HEK293 (cell line): ENCODE results near the gene ANO1.
A peak's percentile ranks its signal among the peaks of the same experiment; 100 is the strongest.

Source experiments
- CTCF ChIA-PET: fragments of 350-600 bp; formaldehyde crosslinking; extraction: SDS; loops from one replicate; lab custom pipeline; 2021; ENCODE audit warnings: antibody characterized with exemption; lab: Yijun Ruan, JAX
- POLR2A ChIA-PET: fragments of 300-600 bp; formaldehyde crosslinking; extraction: SDS; loops from one replicate; lab custom pipeline; 2020; ENCODE audit warnings: antibody characterized with exemption, inconsistent platforms; lab: Yijun Ruan, JAX
- H3K27ac ChIP-seq: fragments of 200-500 bp; sonication (Bioruptor generic); 2 replicates; pipeline ENCODE4 v1.5.1; 2014; ENCODE audit warnings: low read depth, low read length, control low read depth, inconsistent platforms; ENCODE audit errors: extremely low read depth
- H3K36me3 ChIP-seq, 2 experiments: fragments of 200-500 bp in 1 of 2; sonication (Bioruptor generic) in 1 of 2; 1 replicate in 1 of 2; 2 replicates in 1 of 2; pipeline ENCODE4 v1.5.1; 2014 to 2017; ENCODE audit warnings: inconsistent platforms in 2 of 2, low read length in 2 of 2; ENCODE audit not compliant: control insufficient read depth in 2 of 2, insufficient read depth in 1 of 2
- H3K4me1 ChIP-seq: fragments of 200-500 bp; sonication (Bioruptor generic); 2 replicates; pipeline ENCODE4 v1.5.1; 2014; ENCODE audit warnings: mild to moderate bottlenecking, low read length, inconsistent platforms; ENCODE audit not compliant: control insufficient read depth, insufficient read depth
- H3K4me3 ChIP-seq: 2 replicates; pipeline ENCODE4 v1.5.1; 2011; ENCODE audit warnings: low read depth, mild to moderate bottlenecking, control low read depth, low read length, moderate library complexity
- H3K9me3 ChIP-seq: fragments of 200-500 bp; sonication (Bioruptor generic); 2 replicates; pipeline ENCODE4 v1.5.1; 2014; ENCODE audit warnings: low read depth, low read length, inconsistent platforms; ENCODE audit not compliant: control insufficient read depth, insufficient read depth
- GLIS1 ChIP-seq: fragments of 450-650 bp; formaldehyde crosslinking; IDR thresholded peaks from 2 replicates; pipeline ENCODE4 v1.5.1; 2016; ENCODE audit warnings: missing biosample characterization, missing genetic modification characterization
- GLIS2 ChIP-seq: fragments of 450-650 bp; formaldehyde crosslinking; IDR thresholded peaks from 2 replicates; pipeline ENCODE4 v1.5.1; 2016; ENCODE audit warnings: missing biosample characterization, missing genetic modification characterization
- KLF1 ChIP-seq: fragments of 450-650 bp; formaldehyde crosslinking; IDR thresholded peaks from 2 replicates; pipeline ENCODE4 v1.5.1; 2016; ENCODE audit warnings: missing biosample characterization, missing genetic modification characterization
- PBX3 ChIP-seq: sonication (generic); formaldehyde crosslinking; IDR thresholded peaks from 2 replicates; pipeline ENCODE4 v1.8.1; 2022; ENCODE audit warnings: mild to moderate bottlenecking, moderate library complexity, missing genetic modification reagents
- ZIC2 ChIP-seq: fragments of 450-650 bp; formaldehyde crosslinking; IDR thresholded peaks from 2 replicates; pipeline ENCODE4 v1.5.1; 2016; ENCODE audit warnings: missing biosample characterization, missing genetic modification characterization
- ZNF19 ChIP-seq: fragments of 450-650 bp; formaldehyde crosslinking; IDR thresholded peaks from 2 replicates; pipeline ENCODE4; 2016; ENCODE audit warnings: missing biosample characterization, missing genetic modification characterization, low read depth
- ZNF214 ChIP-seq: fragments of 450-650 bp; formaldehyde crosslinking; IDR thresholded peaks from 2 replicates; pipeline ENCODE4 v1.5.1; 2017; ENCODE audit warnings: missing biosample characterization, mild to moderate bottlenecking, missing genetic modification characterization, borderline replicate concordance
- ZNF280C ChIP-seq: fragments of 450-650 bp; formaldehyde crosslinking; IDR thresholded peaks from 2 replicates; pipeline ENCODE4 v1.5.1; 2016; ENCODE audit warnings: missing biosample characterization, missing genetic modification characterization
- ZNF302 ChIP-seq: fragments of 450-650 bp; formaldehyde crosslinking; IDR thresholded peaks from 2 replicates; pipeline ENCODE4 v1.5.1; 2016; ENCODE audit warnings: missing biosample characterization, missing genetic modification characterization, low read depth
- ZNF623 ChIP-seq: fragments of 450-650 bp; formaldehyde crosslinking; IDR thresholded peaks from 2 replicates; pipeline ENCODE4 v1.5.1; 2016; ENCODE audit warnings: missing biosample characterization, missing genetic modification characterization
- ZNF626 ChIP-seq: fragments of 450-650 bp; sonication (Bioruptor Pico); formaldehyde crosslinking; IDR thresholded peaks from 2 replicates; pipeline ENCODE4 v1.5.1; 2018; ENCODE audit warnings: missing biosample characterization, missing genetic modification characterization, inconsistent platforms
- ZNF658 ChIP-seq: fragments of 450-650 bp; formaldehyde crosslinking; IDR thresholded peaks from 2 replicates; pipeline ENCODE4; 2016; ENCODE audit warnings: missing biosample characterization, missing genetic modification characterization
- ZNF664 ChIP-seq: fragments of 450-650 bp; formaldehyde crosslinking; IDR thresholded peaks from 2 replicates; pipeline ENCODE4 v1.5.1; 2016; ENCODE audit warnings: missing biosample characterization, missing genetic modification characterization
- ZSCAN23 ChIP-seq: fragments of 450-650 bp; formaldehyde crosslinking; IDR thresholded peaks from 2 replicates; pipeline ENCODE4 v1.5.1; 2016; ENCODE audit warnings: missing biosample characterization, missing genetic modification characterization
- TF ChIP-seq, protein P1 (sequence below): fragments of 450-650 bp; formaldehyde crosslinking; IDR thresholded peaks from 2 replicates; pipeline ENCODE4 v1.5.1; 2016; ENCODE audit warnings: missing biosample characterization, missing genetic modification characterization
- TF ChIP-seq, protein P2 (sequence below): fragments of 450-650 bp; formaldehyde crosslinking; IDR thresholded peaks from 2 replicates; pipeline ENCODE4 v1.5.1; 2017; ENCODE audit warnings: missing biosample characterization, missing genetic modification characterization
- TF ChIP-seq, protein P3 (sequence below): fragments of 450-650 bp; formaldehyde crosslinking; conservative IDR thresholded peaks from 2 replicates; pipeline ENCODE4 v1.5.1; 2016; ENCODE audit warnings: low read depth, missing biosample characterization, missing genetic modification characterization

Gene ANO1

DNA sequence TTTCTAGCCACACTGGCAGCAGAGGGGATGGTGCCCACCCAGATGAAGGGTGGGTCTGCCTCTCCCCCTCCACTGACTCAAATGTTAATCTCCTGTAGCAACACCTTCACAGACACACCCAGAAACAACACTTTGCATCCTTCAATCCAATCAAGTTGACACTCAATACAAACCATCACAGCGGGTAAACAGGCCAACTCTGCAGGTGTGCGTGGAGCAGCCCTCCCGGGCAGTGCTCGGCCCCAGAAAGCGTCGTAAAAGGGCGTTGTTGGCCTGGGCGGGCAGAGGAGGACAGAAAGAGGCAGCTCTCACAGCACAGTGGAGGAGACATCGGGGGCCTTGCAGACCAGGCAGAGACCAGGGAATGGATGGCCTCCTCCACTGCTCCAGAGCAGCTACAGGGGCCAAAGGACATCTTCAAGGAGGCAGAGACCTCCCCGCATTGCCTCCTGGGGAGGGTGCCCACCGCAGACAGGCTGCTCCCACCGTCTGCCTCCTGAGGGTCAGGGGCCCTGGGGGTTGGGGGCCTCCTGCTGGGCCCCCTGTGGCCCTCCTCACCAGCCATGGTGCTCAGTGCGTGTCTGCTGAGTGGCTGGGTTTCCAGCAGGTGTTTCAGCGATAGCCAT lies 68.9 kb downstream of the ANO1 start:
- no peaks in the 10 kb centered on the region for H3K9me3 ChIP-seq
- CTCF ChIA-PET: interaction anchor here (0.5 kb wide), 1 partner anchor 11 kb away, joined by 4 read pairs; no protein-coding TSS in a partner anchor
- H3K36me3 ChIP-seq: no peaks in the 10 kb centered on the region
- POLR2A ChIA-PET: no interaction called here
- H3K27ac ChIP-seq: no peak overlapping the region
- no peaks in the 10 kb centered on the region for H3K4me1 ChIP-seq
- no peak overlapping the region for H3K4me3 ChIP-seq
- TF ChIP-seq, protein P1, sequence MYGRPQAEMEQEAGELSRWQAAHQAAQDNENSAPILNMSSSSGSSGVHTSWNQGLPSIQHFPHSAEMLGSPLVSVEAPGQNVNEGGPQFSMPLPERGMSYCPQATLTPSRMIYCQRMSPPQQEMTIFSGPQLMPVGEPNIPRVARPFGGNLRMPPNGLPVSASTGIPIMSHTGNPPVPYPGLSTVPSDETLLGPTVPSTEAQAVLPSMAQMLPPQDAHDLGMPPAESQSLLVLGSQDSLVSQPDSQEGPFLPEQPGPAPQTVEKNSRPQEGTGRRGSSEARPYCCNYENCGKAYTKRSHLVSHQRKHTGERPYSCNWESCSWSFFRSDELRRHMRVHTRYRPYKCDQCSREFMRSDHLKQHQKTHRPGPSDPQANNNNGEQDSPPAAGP: peak; percentile 98
- peak; percentile 24; the same call in 1 of the 2 replicates for TF ChIP-seq GLIS2 (tag by site-specific recombination)
- peak; percentile 93 for TF ChIP-seq ZIC2
- peak; percentile 45; the same call in 1 of the 2 replicates for TF ChIP-seq KLF1 (tag by site-specific recombination)
- no peak for TF ChIP-seq ZNF664 (tag by site-specific recombination)
- TF ChIP-seq GLIS1 (tag by site-specific recombination): peak; percentile 93
- TF ChIP-seq ZNF626 (tag by site-specific recombination): no peak

- Histone ChIP-seq H3K9me3 (no peaks in the 10 kb centered on the region), H3K4me1 (no peaks in the 10 kb centered on the region), H3K27ac (no peak overlapping the region), H3K36me3 (no peaks in the 10 kb centered on the region), H3K4me3 (no peak overlapping the region)
- ChIA-PET POLR2A (no interaction called here), CTCF (interaction anchor here (0.5 to 1.4 kb wide), 3 partner anchors 10 to 31 kb away, joined by 3 to 4 read pairs (median 4); no protein-coding TSS in a partner anchor)
- TF ChIP-seq ZNF623 (tag by site-specific recombination) (no peak), ZNF302 (no peak), ZNF19 (tag by site-specific recombination) (no peak), ZNF214 (no peak), ZNF280C (tag by site-specific recombination) (no peak), ZNF658 (no peak), PBX3 (CRISPR knock-in tag) (no peak), ZSCAN23 (no peak)
- TF ChIP-seq, protein P2, sequence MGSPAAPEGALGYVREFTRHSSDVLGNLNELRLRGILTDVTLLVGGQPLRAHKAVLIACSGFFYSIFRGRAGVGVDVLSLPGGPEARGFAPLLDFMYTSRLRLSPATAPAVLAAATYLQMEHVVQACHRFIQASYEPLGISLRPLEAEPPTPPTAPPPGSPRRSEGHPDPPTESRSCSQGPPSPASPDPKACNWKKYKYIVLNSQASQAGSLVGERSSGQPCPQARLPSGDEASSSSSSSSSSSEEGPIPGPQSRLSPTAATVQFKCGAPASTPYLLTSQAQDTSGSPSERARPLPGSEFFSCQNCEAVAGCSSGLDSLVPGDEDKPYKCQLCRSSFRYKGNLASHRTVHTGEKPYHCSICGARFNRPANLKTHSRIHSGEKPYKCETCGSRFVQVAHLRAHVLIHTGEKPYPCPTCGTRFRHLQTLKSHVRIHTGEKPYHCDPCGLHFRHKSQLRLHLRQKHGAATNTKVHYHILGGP (tag by site-specific recombination): no peak
- TF ChIP-seq, protein P3, sequence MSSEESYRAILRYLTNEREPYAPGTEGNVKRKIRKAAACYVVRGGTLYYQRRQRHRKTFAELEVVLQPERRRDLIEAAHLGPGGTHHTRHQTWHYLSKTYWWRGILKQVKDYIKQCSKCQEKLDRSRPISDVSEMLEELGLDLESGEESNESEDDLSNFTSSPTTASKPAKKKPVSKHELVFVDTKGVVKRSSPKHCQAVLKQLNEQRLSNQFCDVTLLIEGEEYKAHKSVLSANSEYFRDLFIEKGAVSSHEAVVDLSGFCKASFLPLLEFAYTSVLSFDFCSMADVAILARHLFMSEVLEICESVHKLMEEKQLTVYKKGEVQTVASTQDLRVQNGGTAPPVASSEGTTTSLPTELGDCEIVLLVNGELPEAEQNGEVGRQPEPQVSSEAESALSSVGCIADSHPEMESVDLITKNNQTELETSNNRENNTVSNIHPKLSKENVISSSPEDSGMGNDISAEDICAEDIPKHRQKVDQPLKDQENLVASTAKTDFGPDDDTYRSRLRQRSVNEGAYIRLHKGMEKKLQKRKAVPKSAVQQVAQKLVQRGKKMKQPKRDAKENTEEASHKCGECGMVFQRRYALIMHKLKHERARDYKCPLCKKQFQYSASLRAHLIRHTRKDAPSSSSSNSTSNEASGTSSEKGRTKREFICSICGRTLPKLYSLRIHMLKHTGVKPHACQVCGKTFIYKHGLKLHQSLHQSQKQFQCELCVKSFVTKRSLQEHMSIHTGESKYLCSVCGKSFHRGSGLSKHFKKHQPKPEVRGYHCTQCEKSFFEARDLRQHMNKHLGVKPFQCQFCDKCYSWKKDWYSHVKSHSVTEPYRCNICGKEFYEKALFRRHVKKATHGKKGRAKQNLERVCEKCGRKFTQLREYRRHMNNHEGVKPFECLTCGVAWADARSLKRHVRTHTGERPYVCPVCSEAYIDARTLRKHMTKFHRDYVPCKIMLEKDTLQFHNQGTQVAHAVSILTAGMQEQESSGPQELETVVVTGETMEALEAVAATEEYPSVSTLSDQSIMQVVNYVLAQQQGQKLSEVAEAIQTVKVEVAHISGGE (tag by site-specific recombination): no peak
Measured at GRCh38 chr11:70147668-70148067, 69.6 kb downstream of the ANO1 start.
